ENCODE data around the gene IDH2.
A peak's percentile ranks its signal among the peaks of the same experiment; 100 is the strongest.
"Not testable (repeated sequence)": the region's sequence is repeated elsewhere in the genome, so short reads cannot be mapped to it uniquely, and the experiment has no call there.

Gene IDH2

DNA sequence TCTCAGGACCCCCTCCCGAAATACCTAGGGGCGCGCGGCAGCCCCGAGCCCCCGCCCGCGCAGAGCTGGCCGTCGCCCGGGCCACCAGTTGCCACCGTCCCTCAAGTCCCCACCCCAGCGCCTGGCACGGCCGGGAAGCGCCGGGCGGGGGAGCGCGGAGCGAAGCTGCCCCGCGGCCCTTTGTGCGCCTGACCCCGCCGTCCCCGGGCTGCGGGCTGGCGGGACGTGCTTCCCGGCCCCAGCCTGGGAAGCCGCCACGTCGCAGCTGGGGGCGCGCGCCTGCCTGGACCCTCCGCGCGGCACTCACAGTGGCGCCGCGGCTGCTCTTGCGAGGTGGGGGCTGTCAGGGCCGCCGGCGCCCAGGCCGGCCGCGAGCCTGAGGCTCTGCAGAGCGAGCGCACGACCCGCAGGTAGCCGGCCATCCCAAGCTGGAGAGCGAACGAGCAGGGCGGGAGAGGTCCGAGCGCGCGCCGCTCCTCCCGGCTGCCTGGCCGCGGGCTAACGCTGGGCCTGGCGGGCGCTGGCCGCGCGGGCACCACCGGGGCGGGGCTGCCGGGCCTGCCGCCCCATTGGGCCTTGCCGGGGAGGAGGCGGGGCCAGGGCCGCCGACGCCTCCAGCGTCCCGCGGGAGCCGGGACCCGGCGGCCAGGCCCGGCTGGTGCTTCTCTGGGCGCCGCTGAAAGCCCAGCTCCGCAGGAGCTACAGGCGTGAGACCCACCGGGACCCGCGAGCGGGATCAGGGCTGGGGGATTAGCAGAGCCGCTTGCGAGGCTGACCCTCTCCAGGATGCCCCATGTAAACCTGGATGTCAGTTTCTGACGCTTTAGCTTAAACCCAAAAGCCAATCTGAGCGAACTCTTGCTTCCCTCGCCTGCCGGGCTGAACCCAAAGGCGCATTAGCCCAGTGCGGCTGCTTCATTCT lies at the start of gene IDH2:
Gene IDH2, minus strand, starts transcription at position 500 of the 922 bp plus-strand sequence. Its CDS starts 78 bp downstream, at position 422.
- DNase-seq (ENCODE audit: low spot score), result peak; percentile 99

DNA sequence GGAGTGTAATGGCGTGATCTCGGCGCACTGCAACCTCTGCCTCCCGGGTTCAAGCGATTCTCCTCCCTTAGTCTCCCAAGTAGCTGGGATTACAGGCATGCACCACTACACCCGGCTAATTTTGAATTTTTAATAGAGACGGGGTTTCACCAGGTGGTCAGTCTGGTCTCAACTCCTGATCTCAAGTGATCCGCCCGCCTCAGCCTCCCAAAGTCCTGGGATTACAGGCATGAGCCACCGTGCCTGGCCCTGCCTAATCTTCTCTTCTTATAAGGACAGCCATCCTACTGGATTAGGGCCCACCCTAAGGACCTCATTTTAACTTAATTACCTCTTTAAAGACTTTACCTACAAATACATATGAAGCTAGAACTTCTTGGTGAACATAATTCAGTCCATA lies 48.3 kb upstream of the IDH2 start:
- not testable (repeated sequence) for DNase-seq (ENCODE audit: low spot score)

DNA sequence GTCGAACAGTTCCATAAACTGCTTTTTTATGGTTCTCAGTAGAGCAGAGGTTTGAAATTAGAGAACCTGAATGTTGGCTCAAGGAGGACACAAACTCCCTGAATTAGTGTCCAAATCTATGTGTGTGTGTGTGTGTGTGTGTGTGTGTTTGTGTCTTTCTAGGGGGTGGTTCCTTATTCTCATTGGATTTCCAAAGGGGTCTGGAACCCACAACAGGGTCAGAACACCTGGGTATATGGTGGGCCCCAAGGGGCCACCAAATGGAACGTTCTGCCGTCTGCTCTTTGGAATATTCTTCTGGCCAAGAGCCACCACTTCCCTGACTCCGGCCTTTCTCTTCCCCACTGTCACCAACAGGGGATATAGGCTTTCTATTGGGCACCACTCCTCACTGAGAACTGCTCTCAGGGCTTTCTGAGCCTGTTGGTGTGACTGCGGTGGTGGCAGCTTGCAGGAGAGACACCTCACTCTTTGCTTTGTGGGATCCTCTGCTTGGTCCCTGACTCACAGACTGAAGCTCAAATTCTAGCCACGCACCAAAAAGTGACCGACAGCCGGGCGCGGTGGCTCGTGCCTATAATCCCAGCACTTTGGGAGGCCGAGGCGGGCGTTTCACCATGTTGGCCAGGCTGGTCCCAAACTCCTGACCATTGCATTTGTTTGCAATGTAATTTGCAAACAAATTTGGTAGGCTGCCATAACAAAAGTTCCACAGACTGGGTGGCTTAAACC lies 47.5 kb upstream of the IDH2 start:
- DNase-seq (ENCODE audit: low spot score), result no peak

DNA sequence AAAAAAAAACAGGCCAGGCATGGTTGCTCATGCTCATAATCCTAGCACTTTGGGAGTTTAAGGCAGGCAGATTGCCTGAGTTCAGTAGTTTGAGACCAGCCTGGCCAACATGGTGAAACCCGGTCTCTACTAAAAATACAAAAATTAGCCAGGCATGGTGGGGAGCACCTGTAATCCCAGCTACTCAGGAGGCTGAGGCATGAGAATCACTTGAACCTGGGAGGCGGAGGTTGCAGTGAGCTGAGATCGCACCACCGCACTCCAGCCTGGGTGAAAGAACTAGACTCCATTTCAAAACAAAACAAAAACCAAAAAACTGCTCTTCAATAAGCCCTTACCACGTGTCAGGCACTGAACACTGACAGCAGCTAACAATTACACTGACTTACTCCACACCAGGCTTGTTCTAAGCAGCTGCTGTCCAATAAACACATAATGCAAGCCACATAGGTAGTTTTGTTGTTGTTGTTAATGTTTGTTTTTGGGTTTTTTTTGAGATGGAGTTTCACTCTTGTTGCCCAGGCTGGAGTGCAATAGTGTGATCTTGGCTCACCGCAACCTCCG lies 44.0 kb upstream of the IDH2 start:
- not testable (repeated sequence) for DNase-seq (ENCODE audit: low spot score)

DNA sequence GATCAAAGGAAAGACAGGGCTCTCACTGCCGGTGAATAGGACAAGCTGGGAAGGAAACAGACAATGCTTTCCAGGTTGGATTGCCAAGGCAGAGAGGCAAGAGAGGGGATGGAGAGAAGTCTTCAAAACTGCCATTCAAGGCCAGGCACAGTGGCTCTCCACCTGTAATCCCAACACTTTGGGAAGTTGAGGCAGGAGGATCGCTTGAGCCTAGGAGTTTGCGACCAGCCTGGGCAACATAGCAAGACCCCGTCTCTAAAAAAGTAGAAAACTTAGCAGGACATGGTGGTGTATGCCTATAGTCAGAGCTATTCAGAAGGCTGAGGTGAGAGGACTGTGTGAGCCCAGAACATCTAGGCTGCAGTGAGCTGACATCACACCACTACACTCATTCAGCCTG lies 43.5 kb upstream of the IDH2 start:
- DNase-seq (ENCODE audit: low spot score), result no peak

DNA sequence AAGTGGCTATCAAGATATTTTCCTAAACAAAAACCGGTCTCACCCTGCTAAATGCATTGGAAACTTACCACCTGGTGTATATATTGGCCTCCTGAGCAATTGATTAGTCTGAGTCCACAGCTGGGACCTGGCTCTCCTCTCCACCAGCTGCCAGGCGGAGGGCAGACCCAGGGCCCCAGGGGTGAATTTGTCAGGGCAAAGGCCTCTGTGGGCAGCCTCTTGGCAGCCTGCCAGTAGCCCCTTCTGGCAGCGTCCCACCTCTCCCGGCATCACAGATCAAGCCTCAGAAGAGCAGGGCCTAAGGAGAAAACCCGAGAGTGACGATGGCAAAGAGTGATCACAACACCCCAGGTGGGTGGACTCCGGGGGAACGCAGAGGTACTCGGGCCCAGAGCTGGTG lies 43.0 kb upstream of the IDH2 start:
- no peak for DNase-seq (ENCODE audit: low spot score)

DNA sequence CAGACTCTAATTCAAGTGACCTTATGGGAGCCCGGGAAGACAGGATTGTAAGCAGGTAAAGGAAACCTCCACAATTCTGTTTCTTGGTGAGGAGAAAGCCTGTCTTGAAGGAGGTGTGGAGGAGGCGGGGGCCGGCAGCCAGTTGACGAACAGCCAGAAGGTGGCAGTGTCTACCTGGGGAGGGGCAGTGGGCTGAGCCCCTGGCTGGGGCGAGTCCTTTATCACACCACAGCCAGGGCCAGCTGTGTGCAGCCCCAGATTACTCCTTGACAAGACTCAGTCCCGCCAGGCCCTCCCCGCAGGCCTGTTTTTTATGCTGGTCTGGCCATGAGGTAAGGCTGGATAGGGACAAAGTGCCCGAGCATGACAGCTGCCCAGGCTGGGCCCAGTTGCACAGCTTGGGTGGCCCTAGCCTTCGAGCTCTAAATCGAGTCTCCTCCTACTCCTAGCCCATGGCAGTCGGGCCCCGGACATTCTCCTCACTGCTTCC lies 40.9 kb upstream of the IDH2 start:
- DNase-seq (ENCODE audit: low spot score), result peak; percentile 92

DNA sequence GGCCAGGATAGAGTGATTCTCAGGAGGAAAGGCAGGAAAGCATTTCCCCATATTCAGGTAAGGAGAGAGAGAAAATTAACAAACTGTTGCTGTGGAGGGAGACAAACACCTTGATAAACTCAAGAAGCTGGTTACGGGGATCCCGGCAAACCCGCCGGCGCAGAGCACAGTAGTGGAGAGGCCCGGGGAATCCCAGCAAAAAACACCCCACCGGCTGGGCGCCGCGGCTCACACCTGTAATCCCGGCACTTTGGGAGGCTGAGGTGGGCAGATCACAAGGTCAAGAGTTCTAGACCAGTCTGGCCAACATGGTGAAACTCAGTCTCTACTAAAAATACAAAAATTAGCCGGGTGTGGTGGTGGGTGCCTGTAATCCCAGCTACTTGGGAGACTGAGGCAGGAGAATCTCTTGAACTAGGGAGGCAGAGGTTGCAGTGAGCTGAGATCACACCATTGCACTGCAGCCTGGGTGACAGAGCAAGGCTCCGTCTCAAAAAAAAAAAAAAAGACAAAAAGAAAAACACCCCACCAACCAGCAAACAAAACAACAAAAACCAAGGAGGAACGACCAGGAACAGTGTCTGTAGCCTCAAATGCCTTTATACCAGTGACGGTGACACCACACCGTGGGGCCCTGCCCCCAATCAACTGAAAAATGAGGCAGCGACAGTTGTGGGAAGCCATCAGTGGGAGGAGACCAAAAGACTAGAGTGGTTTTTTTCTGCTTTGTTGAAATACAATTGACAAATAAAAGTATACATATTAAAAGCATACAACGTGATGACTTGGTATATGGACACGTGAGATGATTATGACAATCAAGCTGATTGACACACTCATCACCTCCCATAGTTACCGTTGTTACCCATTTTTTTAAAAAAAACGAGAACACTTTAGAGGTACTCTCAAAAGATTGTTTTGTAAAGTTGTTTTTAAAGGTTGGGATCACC lies 40.2 kb upstream of the IDH2 start:
- no peak for DNase-seq (ENCODE audit: low spot score)

DNA sequence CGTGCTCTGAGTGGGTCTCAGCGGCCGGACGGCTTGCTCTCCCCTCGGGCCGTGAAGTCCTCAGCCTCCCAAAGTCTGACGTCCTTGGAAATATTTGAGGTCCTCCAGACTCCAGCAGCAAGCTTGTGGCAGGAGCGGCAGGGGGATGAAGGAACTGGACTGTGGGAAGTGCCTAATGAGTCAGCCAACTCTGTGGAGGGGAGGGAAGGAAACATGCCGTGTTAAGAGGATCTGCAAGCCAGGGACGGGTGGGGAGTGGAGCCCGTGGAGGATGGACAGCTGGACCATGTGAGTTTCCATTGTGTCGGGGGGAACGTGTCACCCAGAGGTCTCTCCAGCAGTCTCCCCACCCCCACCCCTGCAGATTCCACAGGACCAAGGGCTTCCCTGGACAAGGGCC lies 39.4 kb upstream of the IDH2 start:
- DNase-seq (ENCODE audit: low spot score), result no peak

DNA sequence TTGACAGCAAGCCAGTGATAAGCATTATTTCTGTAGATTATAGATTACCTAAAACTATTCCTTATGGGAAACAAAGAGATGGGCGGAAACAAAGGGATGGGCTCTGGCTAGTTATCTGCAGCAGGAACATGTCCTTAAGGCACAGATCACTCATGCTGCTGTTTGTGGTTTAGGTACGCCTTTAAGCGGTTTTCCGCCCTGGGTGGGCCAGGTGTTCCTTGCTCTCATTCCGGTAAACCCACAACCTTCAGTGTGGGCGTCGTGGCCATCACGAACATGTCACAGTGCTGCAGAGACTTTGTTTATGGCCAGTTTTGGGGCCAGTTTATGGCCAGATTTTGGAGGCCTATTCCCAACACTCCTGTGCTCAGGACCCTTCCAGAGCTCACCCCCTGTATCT lies 37.3 kb upstream of the IDH2 start:
- not testable (repeated sequence) for DNase-seq (ENCODE audit: low spot score)

DNA sequence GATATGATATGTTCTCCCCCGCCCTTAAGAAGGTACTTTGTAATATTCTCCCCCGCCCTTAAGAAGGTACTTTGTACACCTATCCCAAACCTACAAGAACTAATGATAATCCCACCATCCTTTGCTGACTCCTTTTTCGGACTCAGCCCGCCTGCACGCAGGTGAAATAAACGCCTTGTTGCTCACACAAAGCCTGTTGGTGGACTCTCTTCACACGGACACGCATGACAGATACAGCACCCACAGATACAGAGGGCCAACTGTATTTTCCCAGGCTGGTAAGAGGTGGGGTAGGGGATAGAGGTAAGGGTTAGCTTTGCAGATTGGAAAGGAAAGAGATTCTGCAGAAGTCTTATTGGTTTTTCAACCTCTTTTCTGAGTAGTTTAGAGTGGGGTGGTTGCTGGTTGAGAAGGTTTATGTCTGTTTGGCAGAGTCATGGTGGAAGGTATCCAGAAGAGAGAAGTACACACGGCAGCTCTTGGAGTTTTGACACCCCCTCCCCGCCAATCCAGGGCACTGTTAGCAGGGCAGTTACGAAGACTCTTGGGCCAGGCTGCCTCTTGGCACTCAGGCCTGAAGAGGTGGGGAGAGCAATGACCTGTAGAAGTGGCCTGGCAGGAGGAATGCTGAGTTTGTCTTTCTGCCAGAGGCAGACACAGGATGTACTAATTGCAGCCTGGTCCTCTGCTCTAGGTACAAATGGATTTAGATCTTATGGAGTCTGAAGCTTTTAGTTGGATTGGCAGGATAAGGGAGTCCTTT lies 36.0 kb upstream of the IDH2 start:
- DNase-seq (ENCODE audit: low spot score), result no peak

DNA sequence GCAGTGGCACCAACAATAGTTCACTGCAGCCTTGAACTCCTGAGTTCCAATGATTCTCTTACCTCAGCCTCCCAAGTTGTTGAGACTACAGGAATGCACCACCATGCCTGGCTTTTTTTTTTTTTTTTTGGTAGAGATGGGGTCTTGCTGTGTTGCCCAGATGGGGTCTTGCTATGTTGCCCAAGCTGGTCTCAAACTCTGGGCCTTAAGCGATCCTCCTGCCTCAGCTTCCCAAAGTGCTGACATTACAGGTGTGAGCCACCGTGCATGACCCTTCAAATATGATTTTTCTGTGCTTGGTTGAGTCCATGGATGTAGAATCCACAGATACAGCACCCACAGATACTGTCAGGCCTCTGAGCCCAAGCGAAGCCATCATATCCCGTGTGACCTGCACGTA lies 30.2 kb upstream of the IDH2 start:
- no peak for DNase-seq (ENCODE audit: low spot score)

DNA sequence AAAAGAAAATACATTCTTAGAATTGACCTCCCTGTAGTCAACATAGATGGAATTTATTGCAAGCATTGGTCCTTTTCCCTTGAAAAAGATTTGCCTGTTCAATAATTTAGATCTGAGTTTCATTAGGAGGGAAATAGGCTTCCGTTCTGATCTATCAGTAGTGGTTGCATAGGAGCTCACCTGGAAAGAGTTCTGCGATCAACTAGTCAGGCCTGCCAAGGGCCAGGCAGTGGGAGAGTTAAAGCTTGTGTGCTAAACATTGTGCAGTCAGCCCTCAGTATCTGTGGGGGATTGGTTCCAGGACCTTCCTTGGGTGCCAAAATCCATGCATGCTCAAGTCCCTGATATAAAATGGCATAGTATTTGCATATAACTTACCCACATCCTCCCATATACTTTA lies 29.6 kb upstream of the IDH2 start:
- no peak for DNase-seq (ENCODE audit: low spot score)

DNA sequence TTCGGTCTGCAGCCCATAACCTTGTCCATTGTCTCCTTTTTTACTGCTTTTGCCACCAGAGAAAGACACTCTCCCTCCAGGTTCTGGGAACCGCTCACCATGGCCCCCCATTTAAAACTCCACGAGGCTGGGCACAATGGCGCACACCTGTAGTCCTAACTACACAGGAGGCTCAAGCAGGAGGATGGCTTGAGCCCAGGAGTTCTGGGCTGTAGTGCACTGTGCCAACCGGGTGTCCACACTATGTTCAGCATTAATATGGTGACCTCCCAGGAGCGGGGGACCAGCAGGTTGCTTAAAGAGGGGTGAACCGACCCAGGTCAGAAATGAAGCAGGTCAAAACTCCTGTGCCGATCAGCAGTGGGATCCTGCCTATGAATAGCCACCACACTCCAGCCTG lies 28.0 kb upstream of the IDH2 start:
- DNase-seq (ENCODE audit: low spot score), result no peak

DNA sequence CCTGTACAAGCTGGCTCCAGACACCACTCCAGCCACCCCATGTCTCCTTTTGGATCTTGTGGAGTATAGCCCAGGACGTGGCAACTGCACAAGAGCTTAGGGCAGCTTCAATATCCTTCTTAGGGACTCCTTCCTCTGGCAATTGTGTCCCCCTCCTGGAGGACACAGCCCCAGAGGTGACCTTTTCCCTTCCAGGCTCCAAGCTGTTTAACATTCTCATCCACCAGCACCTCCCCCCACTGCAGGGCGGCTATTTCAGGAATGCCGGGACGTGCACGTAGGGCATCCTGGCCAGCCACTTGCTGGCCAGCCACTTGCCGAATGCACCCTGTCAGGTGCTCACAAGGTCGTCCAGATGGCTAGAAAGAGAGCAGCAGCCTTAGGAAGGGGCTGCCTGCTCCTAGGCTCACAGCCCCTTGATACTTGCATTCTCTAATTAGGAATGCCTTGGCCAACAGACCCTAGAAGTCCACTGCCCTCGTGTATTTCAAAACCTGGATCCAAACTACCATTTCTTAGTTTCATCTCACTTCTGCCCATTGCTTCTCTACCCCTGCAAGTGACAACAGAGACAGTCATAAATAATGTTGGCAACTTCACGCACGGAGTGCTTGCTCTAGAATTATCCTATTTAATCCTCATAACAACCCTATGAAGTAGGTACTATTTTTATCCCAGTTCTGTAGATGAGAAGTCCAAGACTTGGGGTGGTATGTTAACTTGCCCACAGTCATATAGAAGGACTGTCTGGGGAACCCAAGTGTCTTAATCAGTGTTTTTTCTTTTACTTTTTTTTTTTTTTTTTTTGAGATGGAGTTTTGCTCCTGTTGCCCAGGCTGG lies 24.5 kb upstream of the IDH2 start:
- DNase-seq (ENCODE audit: low spot score), result no peak

DNA sequence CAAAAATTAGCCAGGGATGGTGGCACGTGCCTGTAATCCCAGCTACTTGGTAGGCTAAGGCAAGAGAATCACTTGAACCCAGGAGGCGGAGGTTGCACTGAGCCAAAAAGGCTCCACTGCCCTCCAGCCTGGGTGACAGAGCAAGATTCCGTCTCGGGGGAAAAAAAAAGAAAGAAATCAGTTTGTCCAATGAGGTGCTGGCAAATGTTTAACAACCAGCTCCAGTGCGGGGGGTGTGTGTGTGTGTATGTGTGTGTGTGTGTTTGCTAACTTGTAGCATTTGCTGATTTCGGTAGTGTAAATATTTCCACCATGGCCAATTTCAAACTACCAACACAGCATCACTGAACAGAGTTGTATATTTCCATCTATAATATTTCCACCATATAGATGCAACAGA lies 23.8 kb upstream of the IDH2 start:
- DNase-seq (ENCODE audit: low spot score), result no peak

DNA sequence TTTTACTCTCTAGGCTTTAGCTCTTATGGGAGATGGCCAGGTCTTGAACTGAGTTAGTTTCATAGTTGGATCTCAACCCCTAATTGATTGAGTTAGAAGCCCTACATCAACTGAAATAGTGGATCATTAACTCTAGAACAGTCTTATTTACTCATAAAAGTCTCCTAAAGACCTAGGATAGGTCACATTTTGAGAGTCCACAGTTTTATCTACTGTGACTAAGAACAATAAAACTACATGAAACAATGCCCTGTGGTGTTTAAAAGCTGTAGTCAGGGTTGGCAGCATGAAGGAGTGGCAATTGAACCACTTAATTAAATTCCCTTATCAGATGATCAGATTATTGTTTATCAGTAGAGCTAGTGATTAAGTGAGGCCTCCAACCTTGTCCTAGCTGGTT lies 22.2 kb upstream of the IDH2 start:
- no peak for DNase-seq (ENCODE audit: low spot score)

DNA sequence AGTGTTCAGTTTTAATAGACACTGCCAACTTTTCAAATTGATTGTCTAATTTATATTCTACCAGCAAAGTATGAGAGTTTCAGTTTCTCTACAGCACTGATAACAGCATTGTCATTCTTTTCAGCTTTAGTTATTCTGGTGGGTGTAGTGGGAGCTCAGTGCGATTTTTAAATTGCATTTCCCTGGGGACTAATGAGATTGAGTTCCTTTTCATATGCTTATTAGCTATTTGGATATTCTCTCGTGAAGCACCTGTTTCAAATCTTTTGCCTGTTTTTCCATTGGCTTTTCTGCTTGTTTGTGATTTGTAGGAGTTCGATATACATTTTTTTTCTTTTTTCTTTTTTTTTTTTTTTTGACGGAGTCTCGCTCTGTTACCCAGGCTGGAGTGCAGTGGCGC lies 18.8 kb upstream of the IDH2 start:
- no peak for DNase-seq (ENCODE audit: low spot score)

DNA sequence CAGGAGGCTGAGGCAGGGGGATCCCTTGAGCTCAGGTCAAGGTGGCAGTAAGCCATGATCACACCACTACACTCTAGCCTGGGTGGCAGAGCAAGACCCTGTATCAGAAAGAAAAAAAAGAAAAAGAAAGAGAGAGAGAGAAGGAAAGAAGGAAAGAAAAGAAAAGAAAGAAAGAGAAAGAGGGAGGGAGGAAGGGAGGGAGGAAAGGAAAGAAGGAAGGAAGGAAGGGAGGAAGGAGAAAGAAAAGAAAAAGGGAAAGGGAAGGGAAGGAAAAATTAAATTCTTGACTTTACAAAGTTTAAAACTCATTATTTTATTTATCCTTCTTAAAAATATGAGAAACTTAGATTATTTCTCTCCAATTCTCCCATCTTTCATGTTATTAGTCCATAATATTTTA lies 17.1 kb upstream of the IDH2 start:
- no peak for DNase-seq (ENCODE audit: low spot score)

DNA sequence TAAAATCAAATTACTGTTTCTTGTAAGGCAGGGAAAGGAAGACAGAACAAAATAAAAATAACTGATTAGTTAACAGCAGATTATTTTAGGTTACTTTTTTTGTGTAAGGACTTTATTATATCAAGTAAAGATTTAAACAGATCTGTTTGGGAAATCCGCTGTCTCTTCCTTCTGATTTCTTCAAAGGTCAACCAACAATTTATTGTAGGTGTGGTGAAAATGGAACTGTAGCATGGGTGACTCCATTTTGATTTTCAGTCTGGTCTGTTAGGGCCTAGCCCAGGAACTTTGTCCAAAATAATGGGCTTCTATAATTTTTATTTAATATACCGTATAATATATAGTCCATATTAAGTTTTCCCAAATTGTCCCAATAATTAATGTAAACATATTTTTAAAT lies 13.5 kb upstream of the IDH2 start:
- no peak for DNase-seq (ENCODE audit: low spot score)

Data from D341Med (cell line).